HUDEP-2 (cell line): ENCODE data around the gene GLT8D1.

ENCODE experiments used
- DNase-seq, 76 experiments: peaks; one replicate each; lab custom pipeline; 2025; ENCODE audit not compliant: unreplicated experiment in 76 of 76; lab: John Stamatoyannopoulos, UW

The GLT8D1 gene

DNA sequence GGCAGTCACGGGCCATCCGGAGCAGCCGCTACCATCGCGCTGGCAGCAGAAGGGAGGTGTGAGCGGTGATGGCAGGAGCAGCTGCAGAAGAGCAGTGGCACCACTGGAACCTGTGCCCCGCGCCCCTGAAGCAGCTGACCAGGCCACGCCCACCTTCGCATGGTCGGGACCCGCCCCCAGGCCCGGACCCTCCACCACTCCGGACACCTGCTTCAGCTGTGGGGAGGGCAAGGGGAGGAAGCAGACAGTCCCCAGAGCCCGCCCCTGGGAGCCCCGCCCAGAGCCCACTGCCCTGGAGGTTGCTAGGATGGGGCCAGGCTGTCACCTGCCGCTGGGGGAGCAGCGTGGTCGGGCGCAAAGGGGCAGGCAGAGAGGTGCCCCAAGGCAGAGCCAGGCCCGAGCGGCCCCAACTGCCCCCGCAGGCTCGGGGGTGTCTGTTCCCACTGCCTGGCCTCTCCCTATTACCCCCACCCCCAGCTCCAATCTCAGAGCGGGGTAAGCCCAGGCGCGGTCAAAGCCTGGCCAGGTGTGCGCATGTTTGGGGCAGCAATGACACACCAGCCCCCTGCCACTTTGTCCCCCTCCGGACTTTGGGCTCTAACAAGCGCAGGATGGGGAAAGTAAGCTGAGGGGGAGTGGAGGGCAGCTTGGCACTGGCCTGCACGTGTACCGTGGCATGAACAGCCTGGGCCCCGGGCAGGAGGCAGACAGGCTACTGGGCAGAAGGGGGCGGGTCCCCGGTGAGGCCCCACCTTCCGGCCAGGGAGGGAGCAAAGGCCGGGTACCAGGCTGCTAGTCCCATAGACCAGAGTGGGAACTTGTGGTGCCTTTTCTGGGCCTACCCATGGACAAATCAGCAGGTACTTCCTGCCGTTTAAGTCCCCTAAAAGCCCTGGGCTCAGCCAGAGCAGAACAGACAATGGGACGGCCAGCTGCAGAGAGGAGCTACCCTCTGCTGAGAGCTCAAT, 9.0 kb upstream of the GLT8D1 start:
- no peak for DNase-seq

DNA sequence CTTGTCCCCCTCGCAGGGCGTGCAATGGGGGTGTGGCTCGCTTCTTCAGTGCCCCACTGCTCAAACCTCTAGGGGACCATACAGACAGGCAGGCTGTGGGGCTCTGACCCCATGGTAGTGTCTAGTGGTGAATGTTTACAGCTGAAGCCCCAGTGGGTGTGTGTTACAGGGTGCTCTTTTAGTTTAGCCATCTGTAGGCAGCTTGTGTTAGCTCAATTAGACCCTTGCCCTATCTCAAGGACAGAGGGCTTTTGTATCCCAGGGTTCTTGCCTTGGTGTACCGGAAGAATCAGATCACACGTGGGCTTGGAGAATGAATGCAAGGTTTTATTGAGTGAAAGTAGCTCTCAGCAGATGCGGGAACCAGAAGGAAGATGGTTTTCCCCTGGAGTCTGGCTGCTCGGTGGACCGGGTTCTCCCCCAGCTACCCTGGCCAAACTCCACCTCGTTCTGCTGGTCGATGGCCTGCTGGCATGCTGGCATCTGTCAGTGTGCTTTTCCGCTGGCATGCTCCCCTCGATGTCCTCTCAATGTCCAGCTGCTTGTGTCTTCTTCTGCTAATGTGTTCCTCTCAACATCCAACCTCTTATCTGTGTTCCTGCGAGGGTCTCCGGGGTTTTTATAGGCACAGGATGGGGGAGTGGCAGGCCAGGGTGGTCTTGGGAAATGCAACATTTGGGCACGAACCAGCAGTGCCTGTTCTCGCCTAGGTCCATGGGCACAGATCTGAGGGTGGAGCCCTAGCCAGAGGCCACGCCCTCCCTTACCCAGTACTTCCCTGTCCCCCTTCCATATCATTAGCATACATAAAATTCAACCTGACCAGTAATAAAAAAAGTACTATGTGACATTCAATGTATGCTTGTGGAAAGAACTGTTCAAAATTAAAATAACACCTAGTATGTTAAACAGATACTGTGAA, 7.0 kb upstream of the GLT8D1 start:
- DNase-seq, result no peak

DNA sequence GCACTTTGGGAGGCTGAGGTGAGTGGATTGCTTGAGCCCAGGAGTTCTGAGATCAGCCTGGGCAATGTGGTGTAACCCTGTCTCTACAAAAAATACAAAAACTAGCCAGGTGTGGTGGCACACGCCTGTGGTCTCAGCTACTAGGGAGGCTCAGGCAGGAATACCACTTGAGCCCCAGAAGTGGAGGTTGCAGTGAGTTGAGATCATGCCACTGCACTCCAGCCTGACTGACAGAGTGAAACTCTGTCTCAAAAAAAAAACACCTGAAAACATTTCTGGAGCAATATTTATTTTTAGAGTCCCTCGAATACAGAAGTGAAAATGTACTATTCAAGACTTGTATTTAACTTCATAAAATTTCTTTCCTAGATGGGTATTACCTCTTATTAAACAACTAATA, 4.9 kb upstream of the GLT8D1 start:
- DNase-seq, result no peak

DNA sequence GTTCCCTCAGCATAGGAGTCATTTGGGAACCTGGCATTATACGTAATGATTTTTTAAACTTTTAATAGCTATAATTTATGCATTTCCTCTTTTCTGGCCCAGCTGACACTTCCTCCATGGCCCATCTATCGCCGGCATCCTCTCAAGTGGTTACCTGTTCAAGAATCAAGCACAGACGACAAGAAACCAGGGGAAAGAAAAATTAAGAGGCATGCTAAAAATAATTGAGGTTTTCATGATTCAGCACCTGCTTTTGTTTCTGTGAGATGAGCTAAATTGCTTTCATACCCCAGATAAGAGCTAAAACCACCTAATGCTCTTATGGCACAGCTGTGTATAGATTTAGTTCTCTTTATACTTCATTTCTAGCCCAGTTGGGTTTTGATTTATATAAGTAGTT, 2.0 kb upstream of the GLT8D1 start:
- DNase-seq, result no peak

DNA sequence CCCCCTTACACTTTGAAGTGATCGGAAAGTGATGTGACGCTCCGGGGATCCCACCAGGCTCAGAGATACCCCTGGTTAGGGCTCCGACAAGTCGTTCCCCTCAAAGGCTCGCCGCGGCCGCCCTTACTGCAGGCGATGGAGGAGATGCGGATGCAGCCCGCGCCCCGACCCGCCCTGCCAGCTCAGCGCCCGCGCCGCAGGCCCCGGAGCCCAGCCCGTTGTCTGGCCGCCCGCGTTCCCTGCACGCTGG, 228 bp downstream of the GLT8D1 start:
- no peak for DNase-seq

DNA sequence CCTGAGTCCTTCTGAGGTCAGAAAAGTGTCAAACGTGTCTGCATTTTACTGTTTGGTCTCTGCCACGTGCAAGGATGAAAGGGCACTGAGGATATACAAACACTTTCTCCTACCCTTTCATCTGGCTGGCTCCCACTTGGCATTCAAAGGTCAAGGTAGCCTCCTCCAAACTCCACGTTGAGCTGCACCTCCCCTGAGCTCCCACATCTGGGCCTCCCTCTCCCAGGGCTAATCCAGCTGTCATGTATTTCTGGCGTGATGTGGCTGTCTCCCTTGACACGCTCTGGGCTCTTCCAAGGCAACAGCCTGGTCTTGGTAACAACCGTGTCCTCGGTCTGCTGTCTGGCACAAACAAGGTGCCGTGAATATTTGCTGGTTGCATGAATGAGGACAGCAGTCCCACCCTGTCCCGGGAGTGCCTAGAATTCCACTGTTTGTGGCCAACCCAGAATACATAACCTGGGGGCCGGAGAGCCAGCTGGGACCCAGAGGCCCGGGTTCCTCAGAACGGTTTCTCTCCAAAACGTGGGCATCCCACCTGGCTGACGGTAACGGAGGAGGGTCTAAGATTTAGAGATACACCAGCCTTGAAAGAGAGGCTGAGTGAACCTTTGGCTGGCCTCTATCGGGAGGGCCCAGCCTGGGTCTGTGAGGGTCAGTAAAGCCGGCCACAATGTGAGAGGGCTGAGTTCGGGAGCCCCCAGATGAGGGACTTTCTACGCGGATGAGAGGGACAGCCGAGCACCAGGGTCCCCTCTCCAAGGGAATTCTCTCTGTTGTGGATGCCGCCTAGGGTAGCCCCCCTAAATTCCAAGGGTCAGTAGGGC, 767 bp downstream of the GLT8D1 start:
- peak in 13 of 76 experiments; percentile 9 to 45 (median 16) for DNase-seq

DNA sequence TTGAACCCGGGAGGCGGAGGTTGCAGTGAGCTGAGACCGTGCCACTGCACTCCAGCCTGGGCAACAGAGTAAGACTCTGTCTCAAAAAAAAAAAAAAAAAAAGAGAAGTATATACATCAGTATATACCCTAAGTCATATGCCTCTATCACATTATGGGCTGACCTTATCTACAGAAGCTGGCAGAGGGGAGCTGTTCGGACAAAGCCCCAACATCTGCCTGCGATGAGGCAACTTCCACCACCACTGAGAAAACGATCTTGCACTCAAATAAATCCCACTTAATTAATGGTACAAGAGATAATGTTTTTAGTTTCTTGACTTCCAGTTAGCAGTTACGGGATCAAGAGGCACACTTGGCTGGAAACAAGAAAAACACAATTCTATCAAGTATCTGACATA, 2.2 kb downstream of the GLT8D1 start:
- peak in 29 of 76 experiments; percentile 1 to 63 (median 19) for DNase-seq

DNA sequence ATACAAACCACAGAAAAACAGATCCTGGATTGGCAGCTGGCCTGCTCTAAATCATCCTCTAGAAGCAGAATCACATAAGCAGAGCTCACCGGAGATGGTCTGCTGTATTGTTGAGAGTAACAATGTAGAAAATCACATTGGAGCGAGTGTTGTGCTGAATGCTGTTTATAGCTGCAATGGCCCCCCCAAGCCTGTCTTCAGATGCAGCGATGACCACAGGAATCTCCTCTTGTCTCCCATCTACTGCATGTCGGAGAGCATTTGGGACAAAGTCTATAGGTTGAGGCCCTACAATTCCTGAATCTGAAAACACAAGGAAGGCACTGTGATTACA, 8.0 kb downstream of the GLT8D1 start:
- DNase-seq, result no peak

DNA sequence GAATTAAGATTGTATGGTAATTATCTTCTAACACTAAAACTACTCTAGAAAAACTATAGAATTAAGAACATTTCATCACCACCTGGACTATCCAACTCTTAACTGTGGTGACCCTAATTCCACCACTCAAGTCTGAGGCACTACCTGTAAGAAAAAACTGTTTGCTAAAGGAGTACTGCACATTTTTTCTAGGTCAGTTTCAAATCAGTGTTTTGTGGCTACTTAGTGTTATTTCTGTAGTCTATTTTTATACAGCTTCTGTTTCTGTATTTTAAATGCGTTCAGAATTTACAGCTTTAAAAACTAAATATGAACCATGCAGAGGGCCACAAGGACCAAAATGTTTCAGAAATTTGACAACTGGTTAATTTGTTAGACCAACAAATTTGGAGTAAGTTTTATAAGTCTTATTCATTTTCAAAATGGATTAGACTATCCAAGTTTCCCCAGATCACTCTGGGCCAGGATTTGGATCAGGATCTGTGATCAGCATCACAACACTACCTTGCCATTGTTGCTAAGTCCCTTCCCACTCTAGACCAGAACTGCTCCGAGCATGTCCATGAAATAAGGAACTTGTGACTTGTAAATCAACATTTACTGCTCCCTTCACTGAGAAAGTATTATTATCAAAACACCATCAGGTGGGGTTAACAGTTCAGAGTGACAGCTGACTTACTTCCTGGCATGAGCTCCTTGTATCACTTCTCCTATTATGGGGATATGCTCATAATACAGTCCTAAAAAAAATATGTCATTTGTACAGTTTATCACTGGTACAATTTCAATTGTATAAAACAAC, 8.6 kb downstream of the GLT8D1 start:
- no peak for DNase-seq

DNA sequence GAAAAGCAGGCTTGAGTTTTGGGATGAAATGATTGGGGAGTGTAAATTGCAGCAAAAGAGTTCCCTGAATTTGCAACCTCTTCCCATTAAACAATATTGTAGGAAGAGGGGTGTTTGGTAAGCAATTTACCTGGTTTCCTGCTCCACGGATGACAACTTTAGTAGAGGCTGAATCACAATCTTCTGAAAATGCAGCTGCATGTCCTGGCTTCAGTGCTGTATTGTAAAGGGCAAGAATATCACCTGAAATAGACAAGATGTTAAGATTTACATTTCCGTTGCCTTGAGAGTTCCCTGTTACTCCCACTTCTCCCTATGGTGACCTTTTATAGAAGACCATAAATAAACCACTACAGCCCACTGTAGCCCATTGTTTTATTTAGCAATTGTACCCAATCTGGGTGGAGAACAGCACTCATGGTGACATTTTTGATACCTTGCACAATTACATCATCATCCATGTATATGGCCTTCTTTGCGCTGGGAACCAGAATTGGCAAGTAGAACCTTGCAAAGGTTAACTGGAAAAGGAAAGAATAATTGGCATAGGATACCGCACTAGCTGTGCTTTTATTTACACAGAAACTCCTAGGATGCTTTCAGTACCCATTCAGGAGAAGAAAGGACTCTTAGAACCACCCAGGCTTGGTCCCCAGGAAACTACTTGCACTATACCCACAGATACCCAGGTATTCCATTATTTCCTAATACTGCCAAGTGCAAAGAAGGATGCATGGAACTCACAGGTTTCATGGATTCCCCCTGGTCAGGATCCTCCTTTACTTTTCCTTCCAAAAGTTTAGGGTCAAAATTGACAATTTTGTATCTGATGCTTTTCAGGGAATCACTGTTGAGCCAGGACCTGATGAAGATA, 9.6 kb downstream of the GLT8D1 start:
- DNase-seq, result no peak

DNA sequence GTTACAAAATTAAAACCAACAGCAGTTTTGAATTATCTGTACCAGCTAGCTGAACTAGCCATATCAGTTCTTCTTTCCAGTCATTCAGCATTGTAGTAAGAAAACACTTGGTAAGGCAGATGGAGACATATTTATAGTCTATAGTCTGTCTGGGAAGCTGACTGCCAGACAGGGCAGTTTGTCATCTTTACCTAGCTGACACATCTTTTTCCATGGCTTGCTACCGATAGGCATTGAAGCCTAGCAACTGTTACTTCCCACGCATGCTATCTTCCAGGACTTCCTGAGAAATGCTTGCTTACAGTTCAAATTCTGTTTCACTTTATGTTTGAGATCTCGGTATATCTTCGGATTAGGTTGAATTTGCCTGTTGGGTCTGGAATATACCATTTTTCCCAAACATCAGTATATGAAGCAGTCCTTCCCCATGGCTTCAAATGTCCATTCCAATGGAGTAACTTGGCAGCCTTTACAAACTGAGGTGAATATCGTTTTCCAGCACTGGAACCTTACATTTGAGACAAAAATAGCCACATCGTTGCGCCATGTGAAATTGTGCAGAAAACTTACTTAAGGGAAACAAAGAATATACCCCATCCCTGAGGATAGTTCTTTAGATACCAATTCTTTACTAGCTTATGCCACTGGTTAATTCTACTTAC, 10.9 kb downstream of the GLT8D1 start:
- no peak for DNase-seq

DNA sequence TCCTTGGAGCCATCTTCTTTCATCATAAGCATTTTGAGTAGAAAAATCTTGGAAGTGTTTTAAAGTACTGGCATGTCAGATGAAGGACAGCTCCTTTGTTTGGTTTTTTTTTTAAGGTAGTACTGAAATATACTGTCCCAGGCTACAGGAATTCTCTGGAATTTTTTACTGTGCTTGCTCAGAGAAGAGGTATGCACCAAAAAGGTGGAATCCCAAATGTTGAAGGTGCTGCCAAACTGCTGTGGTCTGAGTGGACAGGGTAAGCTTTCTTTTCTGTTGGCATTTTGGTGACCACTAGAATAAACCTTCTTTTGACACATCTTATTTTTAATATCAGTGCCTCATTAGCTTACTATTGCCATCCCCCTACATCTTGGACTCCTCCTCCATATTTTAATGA, 12.5 kb downstream of the GLT8D1 start:
- DNase-seq, result no peak

DNA sequence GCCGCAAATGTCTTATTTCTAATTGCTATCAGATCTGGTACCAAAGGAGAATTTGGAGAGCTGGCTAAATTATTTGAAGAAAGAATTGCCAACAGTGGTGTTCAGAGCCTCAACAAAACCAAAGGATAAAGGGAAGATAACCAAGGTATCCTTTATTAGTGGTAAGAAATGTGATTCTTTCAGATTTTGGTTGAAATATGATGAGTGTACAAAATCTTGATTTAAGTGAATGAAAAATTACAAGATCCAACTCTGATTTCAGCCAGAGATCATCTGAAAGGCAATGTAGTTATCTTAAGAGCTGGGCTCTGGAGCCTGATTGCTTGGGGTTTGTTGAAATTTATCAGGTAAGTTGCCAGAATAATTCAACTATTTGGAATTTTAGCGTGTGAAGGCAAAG, 15.0 kb downstream of the GLT8D1 start:
- no peak for DNase-seq

DNA sequence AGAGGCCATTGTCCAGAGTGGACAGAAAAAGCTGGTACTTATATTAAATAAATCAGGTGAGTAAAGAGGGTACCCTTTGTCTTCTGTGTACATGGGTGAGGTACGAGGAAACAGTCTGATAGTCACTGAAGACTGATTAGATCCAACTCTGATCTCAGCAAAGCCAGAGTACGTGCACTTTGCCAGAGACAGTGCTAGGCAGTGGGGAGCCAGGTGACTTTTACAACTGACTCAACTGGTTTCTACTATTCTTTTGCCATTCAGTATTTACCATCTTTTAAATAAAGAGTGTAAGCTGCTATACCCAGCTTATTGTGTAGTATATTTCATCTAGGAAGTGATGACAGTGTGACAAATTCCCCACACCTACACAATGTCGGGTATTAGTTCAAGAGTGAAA, 16.4 kb downstream of the GLT8D1 start:
- no peak for DNase-seq

DNA sequence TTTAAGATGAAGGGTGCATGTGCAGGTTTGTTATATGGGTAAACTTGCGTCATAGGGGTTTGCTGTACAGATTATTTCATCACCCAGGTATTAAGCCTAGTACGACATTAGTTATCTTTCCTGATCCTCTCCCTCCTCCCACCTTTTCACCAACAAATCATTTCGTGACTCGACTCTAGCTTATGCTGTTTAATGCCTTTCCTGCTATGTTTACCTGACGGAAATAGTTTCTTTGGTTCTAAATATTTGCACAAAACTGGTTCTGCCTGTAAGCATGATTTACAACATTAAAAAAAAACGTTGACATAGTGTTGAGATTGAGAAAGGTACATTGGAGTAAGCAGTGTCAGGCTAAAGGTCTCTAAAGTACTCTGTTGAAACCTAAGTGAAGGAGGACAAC, 17.3 kb downstream of the GLT8D1 start:
- no peak for DNase-seq

DNA sequence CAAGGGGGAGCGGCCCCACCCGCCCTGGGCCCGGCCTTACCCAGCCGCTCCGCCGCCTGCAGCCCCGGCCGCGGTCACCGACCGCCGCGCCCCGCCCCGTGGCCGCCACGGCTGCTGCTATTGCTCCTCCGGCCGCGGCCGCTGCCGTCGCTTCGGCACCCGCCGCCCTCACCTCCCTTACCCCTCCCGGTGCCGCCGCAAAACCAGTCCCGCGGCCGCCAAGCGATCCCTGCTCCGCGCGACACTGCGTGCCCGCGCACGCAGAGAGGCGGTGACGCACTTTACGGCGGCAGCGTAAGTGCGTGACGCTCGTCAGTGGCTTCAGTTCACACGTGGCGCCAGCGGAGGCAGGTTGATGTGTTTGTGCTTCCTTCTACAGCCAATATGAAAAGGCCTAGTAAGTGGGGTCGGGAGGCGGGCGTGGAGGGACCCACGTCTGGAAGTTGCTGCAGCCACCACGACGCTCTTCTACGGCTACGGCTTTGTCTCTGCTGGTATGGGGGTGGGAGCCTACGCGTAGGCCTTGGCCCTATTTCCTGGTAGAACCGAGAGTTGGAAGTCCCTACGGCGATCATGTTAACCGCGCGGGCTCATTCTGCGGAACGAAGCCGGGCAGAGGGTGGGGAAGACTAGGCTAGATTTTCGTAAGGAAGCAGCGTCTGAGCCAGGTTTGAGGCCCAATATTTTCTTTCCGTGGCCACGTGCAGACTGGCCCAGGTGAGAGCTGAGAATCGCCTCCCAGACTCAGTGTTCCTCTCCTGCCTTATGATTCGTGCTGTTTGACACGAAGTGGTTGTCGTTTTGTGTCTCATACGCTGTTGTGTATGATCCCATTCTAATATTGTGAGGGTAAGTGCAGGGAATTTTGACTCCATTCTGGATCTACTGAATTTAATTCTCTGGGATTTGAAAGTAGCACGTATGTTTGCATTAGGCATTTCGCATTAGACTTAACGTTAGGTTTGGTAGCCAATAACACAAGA, 19.6 kb downstream of the GLT8D1 start, which contains the start of the genes GNL3 and PBRM1:
Gene GNL3 (plus strand): TSS at position 324 of the 983 bp plus-strand sequence. CDS start 61 bp downstream, at position 385.
Gene PBRM1 (minus strand): TSS at position 205 of the 983 bp plus-strand sequence.
- peak in 74 of 76 experiments; percentile 34 to 92 (median 83) for DNase-seq

DNA sequence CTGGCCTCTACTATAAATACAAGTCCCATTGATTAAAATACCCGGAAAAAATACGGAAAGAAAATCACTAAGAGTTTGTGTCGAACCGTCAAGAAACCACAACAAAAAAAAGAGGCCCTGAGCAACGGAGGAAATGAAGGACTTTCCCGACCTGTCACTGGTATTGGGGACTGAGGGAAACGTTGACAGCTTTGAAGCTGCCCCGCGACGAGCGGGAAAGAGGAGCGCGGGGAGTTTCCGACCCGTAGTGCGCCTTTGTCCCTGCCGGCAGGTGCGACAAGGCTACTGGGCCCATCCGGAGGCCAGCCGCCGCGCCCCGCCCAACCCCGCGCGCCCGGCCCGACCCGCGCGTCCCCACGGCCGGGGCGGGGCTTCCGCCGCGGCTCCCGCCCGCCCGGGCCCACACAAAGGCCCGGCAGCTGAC, 20.3 kb downstream of the GLT8D1 start:
- DNase-seq, result peak in 66 of 76 experiments; percentile 25 to 89 (median 70)
